HG03439 (cell line): ENCODE data around the gene IL7R.

Source experiments
- ATAC-seq: cut with Tn5 transposase; IDR thresholded peaks from one replicate; pipeline ENCODE4 v1.9.1; 2021; ENCODE audit warnings: mild to moderate bottlenecking, moderate library complexity; ENCODE audit not compliant: unreplicated experiment

Gene IL7R

GRCh38 chr5:35903631-35904203 is 47.0 kb downstream of the IL7R start:
- ATAC-seq: no peak

- ATAC-seq: no peak
Observed at GRCh38 chr5:35904443-35905132, 47.9 kb downstream of the IL7R start.

GRCh38 chr5:35908228-35908627 is 51.5 kb downstream of the IL7R start:
- ATAC-seq: no peak

DNA sequence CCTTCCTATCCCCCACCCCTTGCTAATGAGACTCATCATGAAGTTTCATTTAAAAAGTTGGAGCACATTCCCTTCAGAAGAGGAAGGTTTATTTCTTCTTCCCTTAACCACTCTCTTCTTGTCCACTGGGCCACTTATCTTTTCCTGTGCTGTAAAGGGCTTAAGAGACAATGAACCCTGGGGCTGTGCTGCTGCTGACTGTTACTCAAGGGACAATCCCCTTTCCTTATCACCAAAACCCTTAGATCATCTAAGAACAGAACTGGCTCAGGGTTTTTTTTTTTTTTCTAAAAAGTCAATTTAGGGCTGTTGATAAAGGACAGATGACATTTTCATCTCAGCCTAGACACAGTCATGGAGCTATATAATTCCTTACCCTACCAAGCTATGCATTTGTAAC is 52.1 kb downstream of the IL7R start:
- ATAC-seq: no peak

GRCh38 chr5:35919191-35919590 is 62.5 kb downstream of the IL7R start:
- no peak for ATAC-seq

- ATAC-seq: no peak
Observed at GRCh38 chr5:35920890-35921289, 64.2 kb downstream of the IL7R start.

GRCh38 chr5:35921930-35922329 is 65.2 kb downstream of the IL7R start:
- no peak for ATAC-seq

- no peak for ATAC-seq
Observed at GRCh38 chr5:35922468-35922867, 65.8 kb downstream of the IL7R start.

DNA sequence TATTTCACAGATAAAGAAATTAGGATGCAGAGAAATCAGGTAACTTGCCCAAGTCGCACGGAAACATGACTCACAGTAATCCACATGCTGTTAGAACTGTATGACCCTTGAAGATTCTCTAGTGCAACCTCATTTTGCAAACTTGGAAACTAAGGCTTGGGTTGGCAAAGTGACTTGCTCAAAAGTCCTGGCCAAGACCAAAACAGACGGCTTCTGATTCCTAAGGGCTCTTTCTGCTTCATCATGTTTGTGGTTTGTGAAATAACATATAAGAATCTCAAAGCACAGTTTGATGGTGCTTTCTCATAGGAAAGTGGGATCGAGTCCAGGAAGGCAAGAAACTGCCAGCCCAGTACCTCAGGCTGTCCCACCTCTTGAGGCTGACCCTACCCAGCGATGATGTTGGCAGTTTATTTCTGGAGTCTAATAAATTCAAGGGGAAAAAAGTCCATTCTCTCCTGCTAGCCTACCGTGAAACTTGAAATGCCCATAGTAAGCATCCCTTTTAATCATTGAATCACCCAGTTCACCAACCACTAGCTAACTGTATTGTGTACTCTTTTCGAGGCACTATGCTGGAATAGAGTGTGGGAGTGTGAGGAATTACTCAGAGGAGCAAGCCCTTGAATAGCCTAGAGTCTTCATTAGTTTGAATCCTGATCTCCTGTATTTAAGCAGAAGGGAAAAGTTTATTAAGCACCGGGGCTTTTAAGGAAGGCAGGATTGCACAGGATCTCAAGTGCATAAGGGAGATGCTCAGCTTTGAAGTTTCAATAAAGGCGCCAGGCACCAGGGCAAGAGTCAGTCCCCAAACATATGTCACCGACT is 67.6 kb downstream of the IL7R start:
- ATAC-seq: no peak

DNA sequence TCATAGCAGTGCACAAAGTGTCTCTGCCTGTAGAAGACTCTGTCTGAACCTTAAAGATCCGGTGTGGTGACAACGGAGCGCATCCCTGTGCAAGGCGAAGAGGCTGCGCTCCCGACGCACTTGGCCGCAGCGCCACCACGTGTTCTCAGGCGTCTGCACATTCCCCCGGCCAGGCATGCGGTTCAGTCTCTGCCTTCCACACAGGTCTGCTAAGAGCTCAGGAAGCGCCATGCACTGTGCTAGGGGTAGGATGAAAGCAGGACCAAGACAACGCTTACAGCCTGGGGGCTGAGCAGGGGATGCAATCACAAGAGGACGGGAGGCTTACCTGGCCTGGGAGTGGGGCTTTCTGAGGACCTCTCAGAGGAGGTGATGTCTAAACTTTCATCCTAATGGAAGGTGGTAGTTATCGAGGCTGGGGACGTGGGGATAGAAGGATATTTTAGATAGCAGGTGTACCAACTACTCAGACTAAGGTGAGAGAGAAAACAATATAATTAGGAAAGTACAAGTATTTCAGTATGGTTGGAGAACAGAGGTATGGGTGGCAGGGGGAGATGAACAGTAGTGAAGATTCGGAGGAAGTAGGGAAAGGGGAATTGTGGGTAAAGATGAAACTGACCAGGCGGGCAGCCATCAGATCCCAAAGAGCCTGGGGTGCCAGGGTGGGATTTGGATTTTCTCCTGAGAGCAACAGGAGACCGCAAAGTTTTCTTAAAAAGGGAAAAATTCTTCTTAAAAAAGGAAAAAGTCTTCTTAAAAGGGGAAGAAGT is 68.4 kb downstream of the IL7R start:
- ATAC-seq: no peak

- peak; percentile 83 for ATAC-seq
Observed at GRCh38 chr5:35926389-35927051, 69.8 kb downstream of the IL7R start.
